KMS-11 (cell line): ENCODE measurements around the gene STIM1.

Experiments
- H2AFZ ChIP-seq: fragments of 200-600 bp; sonication (generic); 2 replicates; pipeline ENCODE4 v1.6.1; 2016; ENCODE audit warnings: antibody characterized with exemption, mixed run types, low read depth
- H3K27ac ChIP-seq: fragments of 200-600 bp; sonication (generic); 2 replicates; pipeline ENCODE4 v1.6.1; 2016; ENCODE audit warnings: mild to moderate bottlenecking, mixed run types
- H3K27me3 ChIP-seq: fragments of 200-600 bp; sonication (generic); 2 replicates; pipeline ENCODE4 v1.6.1; 2017; ENCODE audit warnings: mild to moderate bottlenecking, low read depth, mixed run types, moderate library complexity; ENCODE audit not compliant: insufficient read depth
- H3K36me3 ChIP-seq: fragments of 200-600 bp; sonication (generic); 2 replicates; pipeline ENCODE4 v1.6.1; 2017; ENCODE audit warnings: mild to moderate bottlenecking, mixed run types; ENCODE audit not compliant: insufficient read depth
- H3K4me1 ChIP-seq: fragments of 200-600 bp; sonication (generic); 2 replicates; pipeline ENCODE4 v1.6.1; 2016; ENCODE audit warnings: mild to moderate bottlenecking, low read depth, mixed run types; ENCODE audit not compliant: poor library complexity, severe bottlenecking
- H3K4me2 ChIP-seq: fragments of 200-600 bp; sonication (generic); 2 replicates; pipeline ENCODE4 v1.7.0; 2016; ENCODE audit warnings: mild to moderate bottlenecking, mixed run types
- H3K4me3 ChIP-seq: fragments of 200-600 bp; sonication (generic); IDR thresholded peaks from 2 replicates; pipeline ENCODE4 v1.6.1; 2017; ENCODE audit warnings: low read depth, low read length, mixed read lengths; ENCODE audit not compliant: insufficient read depth
- H3K79me2 ChIP-seq: fragments of 200-600 bp; sonication (generic); 2 replicates; pipeline ENCODE4 v1.6.1; 2016; ENCODE audit warnings: low read depth, mixed run types; ENCODE audit not compliant: insufficient read depth
- H3K9ac ChIP-seq: fragments of 200-600 bp; sonication (generic); 2 replicates; pipeline ENCODE4 v1.6.1; 2016; ENCODE audit warnings: mild to moderate bottlenecking, mixed run types
- H4K20me1 ChIP-seq: fragments of 200-600 bp; sonication (generic); 2 replicates; pipeline ENCODE4 v1.6.1; 2016; ENCODE audit warnings: mild to moderate bottlenecking, mixed run types; ENCODE audit not compliant: insufficient read depth
- TF ChIP-seq, protein P1 (sequence below): fragments of 200-600 bp; sonication (generic); conservative IDR thresholded peaks from 2 replicates; pipeline ENCODE4 v1.6.1; 2017; ENCODE audit warnings: low read depth, mild to moderate bottlenecking, antibody characterized with exemption, low read length, moderate library complexity, mixed read lengths

STIM1 gene

DNA sequence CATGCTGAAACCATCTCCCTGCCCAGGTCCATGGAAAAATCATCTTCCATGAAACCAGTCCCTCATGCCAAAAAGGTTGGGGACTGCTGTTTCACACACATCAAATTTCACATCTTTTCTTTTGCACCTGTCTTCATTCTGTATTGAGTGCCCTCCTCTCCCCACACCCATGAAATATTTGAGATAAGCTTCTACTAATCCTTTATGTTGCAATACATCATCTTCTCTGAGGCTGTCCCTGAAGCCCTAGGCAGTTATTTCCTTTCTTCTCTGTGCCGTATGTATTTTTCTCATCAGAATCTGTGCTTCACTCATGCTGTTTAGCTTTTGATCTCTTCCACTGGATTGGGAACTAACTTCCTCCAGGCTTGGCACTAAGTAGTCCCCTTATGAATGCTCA is 199.2 kb downstream of the STIM1 start:
- no peaks in the 10 kb centered on the region for H3K79me2 ChIP-seq
- TF ChIP-seq, protein P1, sequence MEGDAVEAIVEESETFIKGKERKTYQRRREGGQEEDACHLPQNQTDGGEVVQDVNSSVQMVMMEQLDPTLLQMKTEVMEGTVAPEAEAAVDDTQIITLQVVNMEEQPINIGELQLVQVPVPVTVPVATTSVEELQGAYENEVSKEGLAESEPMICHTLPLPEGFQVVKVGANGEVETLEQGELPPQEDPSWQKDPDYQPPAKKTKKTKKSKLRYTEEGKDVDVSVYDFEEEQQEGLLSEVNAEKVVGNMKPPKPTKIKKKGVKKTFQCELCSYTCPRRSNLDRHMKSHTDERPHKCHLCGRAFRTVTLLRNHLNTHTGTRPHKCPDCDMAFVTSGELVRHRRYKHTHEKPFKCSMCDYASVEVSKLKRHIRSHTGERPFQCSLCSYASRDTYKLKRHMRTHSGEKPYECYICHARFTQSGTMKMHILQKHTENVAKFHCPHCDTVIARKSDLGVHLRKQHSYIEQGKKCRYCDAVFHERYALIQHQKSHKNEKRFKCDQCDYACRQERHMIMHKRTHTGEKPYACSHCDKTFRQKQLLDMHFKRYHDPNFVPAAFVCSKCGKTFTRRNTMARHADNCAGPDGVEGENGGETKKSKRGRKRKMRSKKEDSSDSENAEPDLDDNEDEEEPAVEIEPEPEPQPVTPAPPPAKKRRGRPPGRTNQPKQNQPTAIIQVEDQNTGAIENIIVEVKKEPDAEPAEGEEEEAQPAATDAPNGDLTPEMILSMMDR = no peak
- H3K4me1 ChIP-seq = no peaks in the 10 kb centered on the region
- H3K36me3 ChIP-seq = no peaks in the 10 kb centered on the region
- H3K4me2 ChIP-seq = no peak overlapping the region
- no peak overlapping the region for H3K9ac ChIP-seq
- H3K27ac ChIP-seq = no peak overlapping the region
- no peaks in the 10 kb centered on the region for H3K27me3 ChIP-seq
- no peaks in the 10 kb centered on the region for H4K20me1 ChIP-seq
- no peak overlapping the region for H2AFZ ChIP-seq
- no peak overlapping the region for H3K4me3 ChIP-seq

DNA sequence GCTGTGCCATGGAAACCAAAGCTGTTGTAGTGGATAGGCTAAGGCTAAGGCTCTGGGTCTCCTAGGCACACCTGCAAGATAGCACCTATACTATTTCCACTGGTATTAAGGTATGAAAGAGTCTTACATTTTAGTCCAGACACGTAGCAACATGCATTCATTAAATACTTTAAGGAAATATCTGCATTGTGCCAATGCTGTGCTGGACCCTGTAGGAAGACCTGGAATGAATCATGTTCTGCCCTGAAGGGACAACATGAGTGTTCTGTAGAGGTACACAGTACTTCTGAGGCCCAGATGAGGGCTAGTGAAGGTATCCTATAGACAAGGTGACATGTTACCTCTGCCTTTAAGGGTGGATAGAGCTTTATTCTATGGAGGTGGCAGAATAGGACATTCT is 204.0 kb downstream of the STIM1 start:
- no peaks in the 10 kb centered on the region for H3K36me3 ChIP-seq
- H3K9ac ChIP-seq = no peak overlapping the region
- no peaks in the 10 kb centered on the region for H3K79me2 ChIP-seq
- H2AFZ ChIP-seq = no peak overlapping the region
- H3K27ac ChIP-seq = no peak overlapping the region
- TF ChIP-seq, protein P1 = no peak
- no peak overlapping the region for H3K4me3 ChIP-seq
- H3K4me1 ChIP-seq = peaks cover 3% of the 10 kb centered on the region
- no peak overlapping the region for H3K4me2 ChIP-seq
- H3K27me3 ChIP-seq = no peaks in the 10 kb centered on the region
- H4K20me1 ChIP-seq = no peaks in the 10 kb centered on the region

DNA sequence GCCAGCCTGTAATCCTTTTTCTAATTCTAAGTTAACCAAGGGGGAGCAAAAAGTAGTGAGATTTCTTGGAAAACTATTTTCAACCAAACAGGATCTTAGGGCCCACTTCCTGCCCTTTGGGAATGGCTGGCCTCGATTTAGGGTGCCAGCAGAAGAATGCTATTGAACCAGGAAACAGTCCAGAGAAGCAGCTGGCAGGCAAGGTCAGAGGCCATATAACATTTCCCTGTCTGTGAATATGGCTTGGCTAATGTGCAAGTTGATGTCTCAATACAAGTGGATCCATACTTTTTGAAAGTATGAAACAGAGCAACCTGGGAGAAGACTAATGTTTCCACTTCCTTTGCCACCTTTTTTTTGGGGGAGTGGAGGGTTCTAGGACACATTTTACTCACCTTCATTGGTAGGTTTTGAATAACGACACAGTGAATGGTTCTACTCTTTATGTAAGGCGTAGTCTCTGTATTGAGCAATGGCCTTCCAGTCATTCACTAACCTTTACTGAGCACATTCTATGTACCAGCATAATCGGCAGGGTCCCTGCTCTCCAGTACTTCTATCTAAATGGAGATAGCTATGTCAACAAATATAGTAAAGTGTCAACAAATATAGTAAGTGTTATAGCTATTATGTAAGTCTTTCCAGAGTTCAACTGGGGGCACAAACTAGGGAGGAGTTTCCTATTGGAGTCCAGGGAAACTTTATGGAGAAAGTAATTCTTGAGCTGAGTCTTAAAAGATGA is 204.9 kb downstream of the STIM1 start:
- Histone ChIP-seq H3K4me3 (no peak overlapping the region), H4K20me1 (no peaks in the 10 kb centered on the region), H3K79me2 (no peaks in the 10 kb centered on the region), H3K9ac (no peak overlapping the region), H2AFZ (no peak overlapping the region), H3K36me3 (no peaks in the 10 kb centered on the region), H3K4me1 (peaks cover 12% of the 10 kb centered on the region), H3K27ac (no peak overlapping the region), H3K4me2 (no peak overlapping the region), H3K27me3 (no peaks in the 10 kb centered on the region)
- TF ChIP-seq, protein P1 = no peak

DNA sequence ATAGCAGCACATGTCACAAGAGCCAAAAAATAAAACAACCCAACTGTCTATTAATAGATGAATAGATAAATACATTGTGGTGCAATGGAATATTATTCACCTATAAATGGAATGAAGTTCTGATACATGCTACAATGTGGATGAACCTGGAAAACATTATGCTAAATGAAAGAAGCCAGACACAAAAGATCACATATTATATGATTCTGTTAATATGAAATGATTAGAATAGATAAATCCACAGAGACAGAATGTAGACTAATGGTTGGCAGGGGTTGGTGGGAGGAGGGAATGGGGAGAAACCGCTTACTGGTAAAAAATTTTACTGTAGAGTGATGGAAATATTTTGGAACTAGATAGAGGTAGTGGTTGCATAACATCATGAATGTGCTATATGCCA is 206.2 kb downstream of the STIM1 start:
- Histone ChIP-seq H3K79me2 (no peaks in the 10 kb centered on the region), H3K9ac (no peak overlapping the region), H3K4me3 (no peak overlapping the region), H4K20me1 (no peaks in the 10 kb centered on the region), H3K27ac (no peak overlapping the region), H3K4me2 (no peak overlapping the region), H3K36me3 (no peaks in the 10 kb centered on the region), H3K4me1 (peaks cover 12% of the 10 kb centered on the region), H3K27me3 (no peaks in the 10 kb centered on the region), H2AFZ (no peak overlapping the region)
- TF ChIP-seq, protein P1 = no peak
